IMR-90 (cell line): ENCODE results near the gene FAT1. TPM values are rescaled to one million over a fixed set of nuclear protein-coding genes. Genes with fewer than 3 reads are reported as not detected.

ENCODE experiments used
- ATAC-seq: fragments of 200-7000 bp; cut with Tn5 transposase; 2 replicates; pipeline ENCODE4 v1.9.1; 2020; ENCODE audit warnings: low read depth, mild to moderate bottlenecking, moderate library complexity
- BruUV-seq: library from RNA; stranded (reverse); fragments of 400-500 nt; replicated peaks from 2 replicates; lab custom pipeline; 2021; lab: Mats Ljungman, UMichigan
- CTCF ChIA-PET: fragments of 300-600 bp; formaldehyde crosslinking; extraction: SDS; loops from one replicate; lab custom pipeline; 2021; ENCODE audit warnings: antibody characterized with exemption; lab: Yijun Ruan, JAX
- POLR2A ChIA-PET: fragments of 300-600 bp; sonication (Branson Sonifier 250); formaldehyde crosslinking; loops from one replicate; lab custom pipeline; 2022; ENCODE audit warnings: antibody characterized with exemption; ENCODE audit not compliant: unreplicated experiment; lab: Charles Lee
- DNase-seq: peaks from one replicate; pipeline ENCODE4 v3.0.0; 2013
- H2AFZ ChIP-seq: replicated peaks from 2 replicates; pipeline ENCODE3; 2013; ENCODE audit warnings: low read length, mild to moderate bottlenecking; ENCODE audit not compliant: poor library complexity
- H2AK5ac ChIP-seq: 2 replicates; pipeline ENCODE4 v1.6.1; 2013; ENCODE audit warnings: low read depth, low read length, inconsistent platforms
- H2AK9ac ChIP-seq: replicated peaks from 2 replicates; pipeline ENCODE3; 2013; ENCODE audit warnings: mild to moderate bottlenecking, low read depth, low read length, moderate library complexity; ENCODE audit not compliant: poor library complexity
- H2BK120ac ChIP-seq: 2 replicates; pipeline ENCODE4 v1.6.1; 2013; ENCODE audit warnings: low read depth, low read length, inconsistent platforms
- H2BK15ac ChIP-seq: 3 replicates; pipeline ENCODE4 v1.6.1; 2013; ENCODE audit warnings: low read depth, low read length, inconsistent platforms
- H2BK20ac ChIP-seq: 2 replicates; pipeline ENCODE4 v1.6.1; 2013; ENCODE audit warnings: low read depth, mild to moderate bottlenecking, inconsistent platforms, low read length, moderate library complexity
- H2BK5ac ChIP-seq: 2 replicates; pipeline ENCODE4 v1.6.1; 2013; ENCODE audit warnings: mild to moderate bottlenecking, low read depth, low read length, inconsistent platforms; ENCODE audit not compliant: poor library complexity, severe bottlenecking
- H3K14ac ChIP-seq: replicated peaks from 2 replicates; pipeline ENCODE4 v1.6.1; 2013; ENCODE audit warnings: low read depth, low read length, inconsistent platforms
- H3K18ac ChIP-seq: 2 replicates; pipeline ENCODE4 v1.6.1; 2013; ENCODE audit warnings: low read depth, low read length, control low read depth
- H3K23ac ChIP-seq: 2 replicates; pipeline ENCODE4 v1.6.1; 2013; ENCODE audit warnings: low read depth, low read length, inconsistent platforms
- H3K27ac ChIP-seq: 2 replicates; pipeline ENCODE4 v1.5.1; 2013; ENCODE audit warnings: mild to moderate bottlenecking, control low read depth, low read length; ENCODE audit not compliant: insufficient read depth
- H3K27me3 ChIP-seq: 2 replicates; pipeline ENCODE4 v1.6.1; 2013; ENCODE audit warnings: low read length; ENCODE audit not compliant: control insufficient read depth, insufficient read depth
- H3K36me3 ChIP-seq: 2 replicates; pipeline ENCODE4 v1.6.1; 2013; ENCODE audit warnings: low read length, mixed read lengths; ENCODE audit not compliant: control insufficient read depth, insufficient read depth
- H3K4ac ChIP-seq: 2 replicates; pipeline ENCODE4 v1.6.1; 2013; ENCODE audit warnings: low read depth, low read length, inconsistent platforms
- H3K4me1 ChIP-seq: 2 replicates; pipeline ENCODE4 v1.6.1; 2013; ENCODE audit warnings: low read length, mixed read lengths; ENCODE audit not compliant: control insufficient read depth, insufficient read depth
- H3K4me2 ChIP-seq: 2 replicates; pipeline ENCODE4 v1.6.1; 2013; ENCODE audit warnings: low read depth, mild to moderate bottlenecking, control low read depth, low read length, moderate library complexity
- H3K4me3 ChIP-seq: 2 replicates; pipeline ENCODE4 v1.5.1; 2013; ENCODE audit warnings: low read depth, mild to moderate bottlenecking, control low read depth, low read length, moderate library complexity; ENCODE audit not compliant: insufficient read depth
- H3K56ac ChIP-seq: 2 replicates; pipeline ENCODE4 v1.6.1; 2013; ENCODE audit warnings: low read length, inconsistent platforms; ENCODE audit not compliant: insufficient read depth; ENCODE audit errors: extremely low read depth
- H3K79me1 ChIP-seq, 2 experiments: 2 replicates each; pipeline ENCODE4 v1.6.1; 2013; ENCODE audit warnings: low read length in 2 of 2, inconsistent platforms in 1 of 2, low read depth in 1 of 2
- H3K9ac ChIP-seq: 2 replicates; pipeline ENCODE4 v1.6.1; 2013; ENCODE audit warnings: low read depth, low read length, control low read depth
- H3K9me1 ChIP-seq: 2 replicates; pipeline ENCODE4 v1.6.1; 2013; ENCODE audit warnings: low read length, inconsistent platforms; ENCODE audit not compliant: insufficient read depth
- H3K9me3 ChIP-seq: 2 replicates; pipeline ENCODE4 v1.6.1; 2013; ENCODE audit warnings: low read length; ENCODE audit not compliant: control insufficient read depth, insufficient read depth
- H4K20me1 ChIP-seq: 2 replicates; pipeline ENCODE4 v1.6.1; 2013; ENCODE audit warnings: low read length, inconsistent platforms; ENCODE audit not compliant: insufficient read depth
- H4K5ac ChIP-seq: 2 replicates; pipeline ENCODE4 v1.6.1; 2013; ENCODE audit warnings: mild to moderate bottlenecking, low read depth, low read length, control low read depth
- H4K8ac ChIP-seq, 2 experiments: 2 replicates each; pipeline ENCODE4 v1.6.1; 2013; ENCODE audit warnings: low read depth in 2 of 2, low read length in 2 of 2, control low read depth in 1 of 2, inconsistent platforms in 1 of 2
- H4K91ac ChIP-seq: 2 replicates; pipeline ENCODE4 v1.6.1; 2013; ENCODE audit warnings: low read depth, low read length, inconsistent platforms; ENCODE audit not compliant: insufficient read depth
- MAZ ChIP-seq: IDR thresholded peaks from 2 replicates; pipeline ENCODE4 v1.6.1; 2012; ENCODE audit warnings: low read depth, mild to moderate bottlenecking, low read length, improper control_type of control experiment, moderate library complexity, borderline replicate concordance
- WGBS, 2 experiments: methylation state at CpG; one replicate each; pipeline versions ENCODE4 v1.1.5 to v1.1.7; 2013; ENCODE audit warnings: missing lambda C conversion rate in 2 of 2; ENCODE audit not compliant: insufficient read length in 1 of 2; ENCODE audit errors: extremely low coverage in 2 of 2; 5-methylcytosine and 5-hydroxymethylcytosine counted together
- dilution Hi-C: fragments of 300-500 bp; cut with HindIII; formaldehyde crosslinking; loops from one replicate; pipeline ENCODE4 v1.14.3; 2018; ENCODE audit warnings: low sequenced_read_pairs; ENCODE audit not compliant: unreplicated experiment
- in situ Hi-C: fragments of 300-500 bp; cut with MboI; formaldehyde crosslinking; loops from 3 replicates; pipeline ENCODE4 v1.14.3; 2019; ENCODE audit warnings: low sequenced_read_pairs, inconsistent platforms, mixed read lengths
- intact Hi-C: fragments of 100-400 bp; cut with micrococcal nuclease; formaldehyde crosslinking; loops from 2 replicates; pipeline ENCODE4 v1.10.0; 2022
- polyA plus RNA-seq, 3 experiments: library from polyadenylated mRNA; depleted of rRNA; stranded (reverse); fragments of >200 nt; gene quantifications; 2 replicates each; pipeline ENCODE4 v1.2.3, GENCODE V29; 2012; ENCODE audit warnings: low replicate concordance in 1 of 3
- total RNA-seq: library from RNA; depleted of rRNA; stranded (reverse); fragments of >200 nt; gene quantifications from 2 replicates; pipeline ENCODE4 v1.2.3, GENCODE V29; 2012

Gene FAT1
- total and polyA plus RNA-seq, 2 of the 4 experiments (the other 2 are of a cell fraction) = 156 to 519 TPM

- Histone ChIP-seq H2AK5ac (peak overlapping the region; percentile 94), H3K4ac (peak overlapping the region; percentile 24; the same call in 1 of the 2 replicates), H2BK20ac (peak overlapping the region; percentile 2; the same call in 1 of the 2 replicates), H2AFZ (no peak overlapping the region), H3K4me3 (no peak overlapping the region), H3K79me1 (no peaks in the 10 kb centered on the region), H2BK15ac (peak overlapping the region; percentile 82; the same call in 2 of the 3 replicates), H3K9ac (no peak overlapping the region), H3K27ac (no peak overlapping the region), H3K27me3 (no peaks in the 10 kb centered on the region), H3K9me1 (peaks cover 9% of the 10 kb centered on the region), H4K91ac (no peak overlapping the region; the same call in 1 of the 2 replicates), H4K20me1 (no peaks in the 10 kb centered on the region), H2BK5ac (no peak overlapping the region), H3K36me3 (no peaks in the 10 kb centered on the region), H2AK9ac (peak overlapping the region; percentile 45), H3K9me3 (no peaks in the 10 kb centered on the region), H4K8ac (0 out of 4 replicates have a peak overlapping the region, but pooled peaks of 1 of the 2 experiments have one; percentile 1), H3K56ac (no peak overlapping the region), H3K14ac (no peak overlapping the region), H2BK120ac (0 out of 2 replicates have a peak overlapping the region, but pooled peaks have one; percentile 77), H3K4me2 (no peak overlapping the region), H3K23ac (no peak overlapping the region), H3K4me1 (peaks cover 4% of the 10 kb centered on the region), H3K18ac (no peak overlapping the region), H4K5ac (no peak overlapping the region)
- no peak for TF ChIP-seq MAZ
- no TSS peak for BruUV-seq
- ChIA-PET CTCF (no interaction called here), POLR2A (no interaction called here)
- ATAC-seq (no peak), DNase-seq (no peak)
- intact Hi-C loops (no loop called here), in situ Hi-C loops (loop anchor here (25.0 kb wide), 1 partner anchor 197 kb away; no protein-coding TSS in a partner anchor), dilution Hi-C loops (no loop called here)
- 69% methylated on average over 2 of the region's 5 CpGs; no CpG with 5 or more reads in 1 of the 2 experiments for WGBS, 2 experiments
Measured at GRCh38 chr4:186739802-186740434, 16.3 kb upstream of the FAT1 start.
